ENCODE data around the gene SLC33A1.

GRCh38 chr3:155846119-155846518, 8.1 kb downstream of the SLC33A1 start:
- no peak for TF ChIP-seq CTCF (IDR thresholded peaks at IDR 0.05; ENCODE audit: low read depth, low read length)
- TF ChIP-seq POLR2A (IDR thresholded peaks at IDR 0.05; ENCODE audit: extremely low read depth, insufficient read length), result no peak
- no peak for TF ChIP-seq MYC (IDR thresholded peaks at IDR 0.05; ENCODE audit: low read depth, low read length)

Data from NB4 (cell line).